CD4-positive, alpha-beta T cell (primary cell): Measurements from ENCODE around the gene LMF1. TPM values are rescaled to one million over a fixed set of nuclear protein-coding genes. Genes with fewer than 3 reads are reported as not detected.
"Not testable (repeated sequence)": the region's sequence is repeated elsewhere in the genome, so short reads cannot be mapped to it uniquely, and the experiment has no call there.

ENCODE experiments used
- ATAC-seq: fragments of 200-7000 bp; cut with Tn5 transposase; one replicate; pipeline ENCODE4 v1.10.0; 2022; ENCODE audit warnings: mild to moderate bottlenecking; ENCODE audit not compliant: poor library complexity
- CTCF ChIA-PET: fragments of 350-600 bp; sonication (Branson Sonifier 250); formaldehyde crosslinking; loops from one replicate; lab custom pipeline; 2021; ENCODE audit warnings: antibody characterized with exemption, inconsistent platforms; lab: Charles Lee
- POLR2A ChIA-PET: fragments of 350-600 bp; sonication (Branson Sonifier 250); formaldehyde crosslinking; loops from one replicate; lab custom pipeline; 2021; ENCODE audit warnings: antibody characterized with exemption, inconsistent platforms; lab: Charles Lee
- DNase-seq, 14 experiments: peaks; one replicate each; pipeline ENCODE4 v3.0.0-alpha.2; 2013 to 2020; ENCODE audit warnings: mixed read lengths in 2 of 14
- H3K27ac ChIP-seq, 2 donors: one replicate each; pipeline versions ENCODE4 v1.5.1 to v1.7.0; 2013; ENCODE audit warnings: low read length in 2 of 2, low read depth in 1 of 2, mild to moderate bottlenecking in 1 of 2
- H3K27me3 ChIP-seq, 2 experiments: 1 replicate in 1 of 2; 2 replicates in 1 of 2; pipeline versions ENCODE4 v1.6.1 to v1.7.0; 2013; ENCODE audit warnings: low read length in 2 of 2, control low read depth in 1 of 2, mild to moderate bottlenecking in 1 of 2, moderate library complexity in 1 of 2; ENCODE audit not compliant: insufficient read depth in 2 of 2, control insufficient read depth in 1 of 2
- H3K36me3 ChIP-seq: one replicate; pipeline ENCODE4 v1.6.1; 2013; ENCODE audit warnings: low read length, control low read depth; ENCODE audit not compliant: insufficient read depth
- H3K4me1 ChIP-seq: one replicate; pipeline ENCODE4 v1.6.1; 2013; ENCODE audit warnings: low read length, control low read depth; ENCODE audit not compliant: insufficient read depth
- H3K4me3 ChIP-seq: one replicate; pipeline ENCODE4 v1.5.1; 2013; ENCODE audit warnings: mild to moderate bottlenecking, low read length, moderate library complexity
- H3K9me3 ChIP-seq, 2 experiments: 1 replicate in 1 of 2; 2 replicates in 1 of 2; pipeline versions ENCODE4 v1.6.1 to v1.7.0; 2013; ENCODE audit warnings: low read length in 2 of 2, mild to moderate bottlenecking in 2 of 2, control low read depth in 1 of 2, moderate library complexity in 1 of 2; ENCODE audit not compliant: control insufficient read depth in 1 of 2, insufficient read depth in 1 of 2
- H3K27ac Mint-ChIP-seq: one replicate; pipeline ENCODE4 v1.8.0; 2020; ENCODE audit warnings: mixed read lengths
- H3K27me3 Mint-ChIP-seq: one replicate; pipeline ENCODE4 v1.8.0; 2021; ENCODE audit warnings: mixed read lengths
- H3K36me3 Mint-ChIP-seq: one replicate; pipeline ENCODE4 v1.8.0; 2021; ENCODE audit warnings: low read depth, mixed read lengths
- H3K4me1 Mint-ChIP-seq: one replicate; pipeline ENCODE4 v1.8.0; 2021; ENCODE audit warnings: low read depth, mixed read lengths
- H3K4me3 Mint-ChIP-seq: one replicate; pipeline ENCODE4 v1.8.0; 2020; ENCODE audit warnings: mild to moderate bottlenecking, mixed read lengths
- H3K9me3 Mint-ChIP-seq: one replicate; pipeline ENCODE4 v1.8.0; 2020; ENCODE audit warnings: mixed read lengths
- intact Hi-C, 2 experiments: fragments of 100-400 bp; cut with DNase I in 1 of 2; cut with micrococcal nuclease in 1 of 2; formaldehyde crosslinking; loops; one replicate each; pipeline versions ENCODE4 v1.15.1 to v1.9.0; 2023 to 2025; cut with DNase I, micrococcal nuclease
- total RNA-seq, 174 experiments: library from RNA in 2 of 174; stranded (reverse) in 2 of 174; gene quantifications; one replicate each; pipeline ENCODE4 v1.2.3 and lab custom pipeline; 2021 to 2026
- TF ChIP-seq, protein P1 (sequence below): fragments of 200-600 bp; IDR thresholded peaks from one replicate; pipeline ENCODE4 v1.8.0; 2022; ENCODE audit warnings: antibody characterized with exemption, mild to moderate bottlenecking

Gene LMF1
- total RNA-seq, 2 experiments from 2014 or later = 26.8 to 27.6 TPM

DNA sequence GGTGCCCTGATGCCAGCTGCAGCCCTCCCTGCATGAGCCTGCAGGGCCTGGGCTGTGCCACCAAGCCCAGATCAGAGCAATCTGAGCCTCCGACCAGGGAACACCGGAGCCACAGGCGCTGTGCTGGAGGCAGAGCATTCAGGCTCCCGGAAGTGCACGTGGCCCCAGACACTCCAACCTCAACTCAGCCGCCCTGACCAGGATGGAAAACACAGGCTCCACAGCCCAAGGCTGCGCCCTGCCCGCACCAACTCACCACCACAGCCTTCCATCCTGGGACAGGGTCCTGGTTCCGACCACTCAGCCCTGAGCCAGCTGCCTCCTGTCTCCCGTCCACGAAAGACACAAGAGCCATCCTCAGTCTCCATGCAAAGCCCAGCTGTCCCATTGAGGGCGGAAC, 18.5 kb downstream of the LMF1 start:
- Mint-ChIP-seq H3K4me1 (peaks cover 13% of the 10 kb centered on the region), H3K36me3 (peaks cover 11% of the 10 kb centered on the region), H3K9me3 (no peaks in the 10 kb centered on the region), H3K27ac (no peak overlapping the region), H3K27me3 (no peaks in the 10 kb centered on the region), H3K4me3 (no peak overlapping the region)
- no peak overlapping the region for H3K27ac ChIP-seq
- peaks cover 21% of the 10 kb centered on the region for H3K36me3 ChIP-seq
- no peaks in the 10 kb centered on the region for H3K9me3 ChIP-seq
- no peaks in the 10 kb centered on the region for H3K27me3 ChIP-seq
- H3K4me1 ChIP-seq = peaks cover 3% of the 10 kb centered on the region
- H3K4me3 ChIP-seq = no peak overlapping the region
- TF ChIP-seq, protein P1, sequence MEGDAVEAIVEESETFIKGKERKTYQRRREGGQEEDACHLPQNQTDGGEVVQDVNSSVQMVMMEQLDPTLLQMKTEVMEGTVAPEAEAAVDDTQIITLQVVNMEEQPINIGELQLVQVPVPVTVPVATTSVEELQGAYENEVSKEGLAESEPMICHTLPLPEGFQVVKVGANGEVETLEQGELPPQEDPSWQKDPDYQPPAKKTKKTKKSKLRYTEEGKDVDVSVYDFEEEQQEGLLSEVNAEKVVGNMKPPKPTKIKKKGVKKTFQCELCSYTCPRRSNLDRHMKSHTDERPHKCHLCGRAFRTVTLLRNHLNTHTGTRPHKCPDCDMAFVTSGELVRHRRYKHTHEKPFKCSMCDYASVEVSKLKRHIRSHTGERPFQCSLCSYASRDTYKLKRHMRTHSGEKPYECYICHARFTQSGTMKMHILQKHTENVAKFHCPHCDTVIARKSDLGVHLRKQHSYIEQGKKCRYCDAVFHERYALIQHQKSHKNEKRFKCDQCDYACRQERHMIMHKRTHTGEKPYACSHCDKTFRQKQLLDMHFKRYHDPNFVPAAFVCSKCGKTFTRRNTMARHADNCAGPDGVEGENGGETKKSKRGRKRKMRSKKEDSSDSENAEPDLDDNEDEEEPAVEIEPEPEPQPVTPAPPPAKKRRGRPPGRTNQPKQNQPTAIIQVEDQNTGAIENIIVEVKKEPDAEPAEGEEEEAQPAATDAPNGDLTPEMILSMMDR = no peak
- intact Hi-C loops = no loop called here
- POLR2A ChIA-PET = no interaction called here
- no peak for ATAC-seq
- DNase-seq = no peak
- CTCF ChIA-PET = no interaction called here

DNA sequence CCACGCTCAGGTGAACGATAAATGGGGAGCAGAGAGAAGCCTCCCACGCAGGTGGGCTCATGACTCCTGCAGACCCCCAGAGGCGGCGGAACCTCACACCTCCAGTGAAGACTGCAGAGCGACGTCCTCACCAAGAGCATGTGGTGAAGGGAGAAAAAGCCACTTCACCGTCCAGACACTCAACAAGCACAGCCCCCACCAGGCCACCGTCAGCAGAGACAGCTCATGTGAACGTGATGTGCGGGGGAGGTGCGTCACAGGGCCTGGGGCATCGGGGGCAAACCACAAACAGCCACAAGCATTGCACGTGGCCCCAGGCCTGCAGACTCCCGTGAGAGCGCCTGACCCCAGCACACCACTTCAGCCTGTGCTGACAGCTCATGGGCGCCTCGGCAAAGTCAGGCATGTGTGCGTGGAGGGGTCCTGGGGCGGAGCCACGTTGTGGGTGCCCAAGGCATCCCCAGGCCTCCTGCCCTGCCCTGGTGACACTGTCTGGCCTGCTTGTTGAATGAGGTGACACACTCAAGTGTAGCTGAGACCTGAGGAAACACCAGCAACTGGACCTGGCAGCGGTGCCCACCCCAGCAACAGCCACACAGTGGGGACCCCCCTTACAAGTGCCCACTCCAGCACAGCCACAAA, 19.0 kb downstream of the LMF1 start:
- DNase-seq (no peak), ATAC-seq (no peak)
- intact Hi-C loops = no loop called here
- TF ChIP-seq, protein P1 = no peak
- H3K27me3 Mint-ChIP-seq = no peaks in the 10 kb centered on the region
- Histone ChIP-seq H3K4me3 (no peak overlapping the region), H3K4me1 (peaks cover 3% of the 10 kb centered on the region), H3K27me3 (no peaks in the 10 kb centered on the region), H3K27ac (no peak overlapping the region), H3K36me3 (peaks cover 26% of the 10 kb centered on the region), H3K9me3 (no peaks in the 10 kb centered on the region)
- peaks cover 10% of the 10 kb centered on the region for H3K4me1 Mint-ChIP-seq
- no peaks in the 10 kb centered on the region for H3K9me3 Mint-ChIP-seq
- POLR2A ChIA-PET = no interaction called here
- H3K36me3 Mint-ChIP-seq = peaks cover 13% of the 10 kb centered on the region
- no peak overlapping the region for H3K4me3 Mint-ChIP-seq
- no peak overlapping the region for H3K27ac Mint-ChIP-seq
- CTCF ChIA-PET = no interaction called here

DNA sequence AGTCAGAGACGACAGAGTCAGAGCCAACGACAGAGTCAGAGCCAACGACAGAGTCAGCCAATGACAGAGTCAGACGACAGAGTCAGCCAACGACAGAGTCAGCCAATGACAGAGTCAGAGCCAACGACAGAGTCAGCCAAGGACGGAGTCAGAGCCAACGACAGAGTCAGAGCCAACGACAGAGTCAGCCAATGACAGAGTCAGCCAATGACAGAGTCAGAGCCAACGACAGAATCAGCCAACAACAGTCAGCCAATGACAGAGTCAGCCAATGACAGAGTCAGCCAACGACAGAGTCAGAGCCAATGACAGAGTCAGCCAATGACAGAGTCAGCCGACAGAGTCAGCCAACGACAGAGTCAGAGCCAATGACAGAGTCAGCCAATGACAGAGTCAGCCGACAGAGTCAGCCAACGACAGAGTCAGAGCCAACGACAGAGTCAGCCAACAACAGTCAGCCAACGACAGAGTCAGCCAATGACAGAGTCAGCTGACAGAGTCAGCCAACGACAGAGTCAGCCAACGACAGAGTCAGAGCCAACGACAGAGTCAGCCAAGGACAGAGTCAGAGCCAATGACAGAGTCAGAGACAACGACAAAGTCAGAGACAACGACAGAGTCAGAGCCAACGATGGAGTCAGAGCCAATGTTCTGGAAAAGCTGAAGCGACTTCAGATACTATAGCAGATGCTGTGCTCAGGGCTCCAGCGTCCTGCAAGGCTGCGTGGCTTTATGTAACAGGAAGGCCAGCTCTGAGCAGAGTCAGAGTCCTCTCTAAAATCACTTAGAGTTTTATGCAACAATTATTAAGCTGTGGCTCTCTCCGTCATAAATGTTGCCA, 19.8 kb downstream of the LMF1 start:
- H3K27me3 ChIP-seq, H3K27ac Mint-ChIP-seq, H3K9me3 Mint-ChIP-seq, H3K27ac ChIP-seq, H3K4me3 Mint-ChIP-seq, POLR2A ChIA-PET, H3K27me3 Mint-ChIP-seq, DNase-seq, intact Hi-C loops, CTCF ChIA-PET, H3K9me3 ChIP-seq, H3K4me3 ChIP-seq, ATAC-seq, H3K4me1 ChIP-seq: not testable (repeated sequence)
- Mint-ChIP-seq H3K4me1 (peaks cover 10% of the 10 kb centered on the region), H3K36me3 (peaks cover 20% of the 10 kb centered on the region)
- peaks cover 34% of the 10 kb centered on the region for H3K36me3 ChIP-seq

DNA sequence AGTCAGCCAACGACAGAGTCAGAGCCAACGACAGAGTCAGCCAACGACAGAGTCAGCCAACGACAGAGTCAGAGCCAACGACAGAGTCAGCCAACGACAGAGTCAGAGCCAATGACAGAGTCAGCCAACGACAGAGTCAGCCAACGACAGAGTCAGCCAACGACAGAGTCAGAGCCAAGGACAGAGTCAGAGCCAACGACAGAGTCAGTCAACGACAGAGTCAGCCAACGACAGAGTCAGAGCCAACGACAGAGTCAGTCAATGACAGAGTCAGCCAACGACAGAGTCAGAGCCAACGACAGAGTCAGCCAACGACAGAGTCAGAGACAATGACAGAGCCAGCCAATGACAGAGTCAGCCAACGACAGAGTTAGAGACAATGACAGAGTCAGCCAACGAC, 22.0 kb downstream of the LMF1 start:
- intact Hi-C loops, CTCF ChIA-PET, H3K9me3 ChIP-seq, H3K27me3 ChIP-seq, H3K9me3 Mint-ChIP-seq, H3K27me3 Mint-ChIP-seq, POLR2A ChIA-PET, ATAC-seq, H3K4me1 Mint-ChIP-seq, H3K27ac Mint-ChIP-seq, H3K4me3 ChIP-seq, H3K4me1 ChIP-seq, H3K4me3 Mint-ChIP-seq, DNase-seq, H3K27ac ChIP-seq: not testable (repeated sequence)
- peaks cover 39% of the 10 kb centered on the region for H3K36me3 ChIP-seq
- H3K36me3 Mint-ChIP-seq = peaks cover 29% of the 10 kb centered on the region

DNA sequence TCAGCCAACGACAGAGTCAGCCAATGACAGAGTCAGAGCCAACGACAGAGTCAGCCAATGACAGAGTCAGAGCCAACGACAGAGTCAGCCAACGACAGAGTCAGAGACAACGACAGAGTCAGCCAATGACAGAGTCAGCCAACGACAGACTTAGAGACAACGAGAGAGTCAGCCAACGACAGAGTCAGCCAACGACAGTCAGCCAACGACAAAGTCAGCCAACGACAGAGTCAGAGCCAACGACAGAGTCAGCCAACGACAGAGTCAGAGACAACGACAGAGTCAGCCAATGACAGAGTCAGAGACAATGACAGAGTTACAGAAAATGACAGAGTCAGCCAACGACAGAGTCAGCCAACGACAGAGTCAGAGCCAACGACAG, 22.9 kb downstream of the LMF1 start:
- H3K4me1 Mint-ChIP-seq, ATAC-seq, H3K4me3 Mint-ChIP-seq, POLR2A ChIA-PET, H3K4me1 ChIP-seq, H3K27me3 Mint-ChIP-seq, DNase-seq, H3K27ac Mint-ChIP-seq, intact Hi-C loops, CTCF ChIA-PET, H3K9me3 Mint-ChIP-seq, H3K27me3 ChIP-seq, H3K27ac ChIP-seq, H3K4me3 ChIP-seq: not testable (repeated sequence)
- H3K36me3 Mint-ChIP-seq = peaks cover 32% of the 10 kb centered on the region
- Histone ChIP-seq H3K36me3 (peaks cover 41% of the 10 kb centered on the region), H3K9me3 (peaks cover under 1 to 14% of the 10 kb centered on the region in 2 experiments)
